GM19239 (cell line): ENCODE results near the gene CENPK.
A peak's percentile ranks its signal among the peaks of the same experiment; 100 is the strongest.
"Not testable (repeated sequence)": the region's sequence is repeated elsewhere in the genome, so short reads cannot be mapped to it uniquely, and the experiment has no call there.

Source experiments
- DNase-seq: peaks from one replicate; pipeline ENCODE4 v3.0.0; 2011; ENCODE audit warnings: low spot score; ENCODE audit not compliant: insufficient read length
- FAIRE-seq: peaks from 2 replicates; lab custom pipeline; 2011; peaks lifted over from hg19 to GRCh38; lab: Jason Lieb, UNC

CENPK gene

DNA sequence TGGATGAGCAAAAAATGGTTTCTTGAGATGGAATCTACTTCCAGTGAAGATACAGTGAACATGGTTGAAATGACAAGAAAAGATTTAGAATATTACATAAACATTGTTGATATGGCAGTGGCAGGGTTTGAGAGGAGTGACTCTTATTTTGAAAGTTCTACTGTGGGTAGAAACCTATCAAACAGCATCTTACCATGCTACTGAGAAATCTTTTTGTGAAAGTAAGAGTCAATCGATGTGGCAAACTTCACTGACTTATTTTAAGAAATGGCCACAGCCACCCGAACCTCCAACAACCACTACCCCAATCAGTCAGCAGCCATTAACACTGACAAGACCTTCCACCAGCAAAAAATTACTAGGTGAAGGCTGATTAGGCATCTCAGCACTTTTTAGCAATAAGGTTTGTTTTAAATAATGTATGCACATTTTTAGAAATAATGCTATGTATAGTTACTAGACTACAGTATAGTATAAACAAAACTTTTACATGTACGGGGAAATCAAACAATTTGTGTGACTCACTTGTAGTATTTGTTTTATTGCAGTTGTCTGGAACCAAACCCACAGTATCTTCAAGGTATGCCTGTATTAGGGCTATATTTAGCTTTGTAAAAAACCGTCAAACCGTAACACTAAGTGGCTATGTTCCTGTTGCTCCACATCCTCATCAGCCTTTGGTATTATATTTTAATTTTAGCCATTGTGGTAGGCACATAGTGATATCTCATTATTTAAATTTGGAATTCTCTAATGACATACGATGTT lies 50.6 kb downstream of the CENPK start:
- DNase-seq (no peak), FAIRE-seq (peak; percentile 21)

GRCh38 chr5:65508978-65509377 lies 54.0 kb downstream of the CENPK start:
- FAIRE-seq (no peak), DNase-seq (no peak)

- DNase-seq (no peak), FAIRE-seq (no peak)
Observed at GRCh38 chr5:65506961-65507360, 56.0 kb downstream of the CENPK start.

GRCh38 chr5:65489119-65489518 lies 73.8 kb downstream of the CENPK start:
- no peak for FAIRE-seq
- no peak for DNase-seq

DNA sequence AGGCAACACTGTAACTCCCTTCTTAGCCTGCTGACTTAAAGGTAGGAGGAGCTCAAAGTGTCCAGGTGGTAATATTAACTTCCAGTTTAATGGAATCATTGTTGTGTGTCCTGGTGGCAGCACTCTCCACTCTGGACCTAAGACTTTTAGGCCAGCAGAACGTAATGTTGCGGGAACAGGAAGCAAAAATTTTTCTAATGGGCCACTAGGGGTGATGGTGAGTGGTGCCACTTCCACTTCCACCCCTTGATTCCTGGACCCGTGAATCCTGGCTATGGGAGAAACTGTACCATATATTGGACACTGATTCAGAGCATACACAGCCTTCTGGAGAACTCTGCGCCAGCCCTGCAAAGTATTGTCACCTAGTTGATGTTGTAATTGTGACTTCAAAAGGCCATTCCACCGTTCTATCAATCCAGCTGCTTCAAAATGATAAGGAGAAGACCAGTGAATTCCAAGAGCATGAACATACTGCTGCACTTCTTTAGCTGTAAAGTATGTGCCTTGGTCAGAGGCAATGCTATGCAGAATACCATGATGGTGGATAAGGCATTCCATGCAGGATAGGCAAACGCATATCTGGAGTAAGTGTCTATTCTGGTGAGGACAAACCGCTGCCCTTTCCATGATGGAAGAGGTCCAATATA lies 74.8 kb downstream of the CENPK start:
- not testable (repeated sequence) for DNase-seq, FAIRE-seq

DNA sequence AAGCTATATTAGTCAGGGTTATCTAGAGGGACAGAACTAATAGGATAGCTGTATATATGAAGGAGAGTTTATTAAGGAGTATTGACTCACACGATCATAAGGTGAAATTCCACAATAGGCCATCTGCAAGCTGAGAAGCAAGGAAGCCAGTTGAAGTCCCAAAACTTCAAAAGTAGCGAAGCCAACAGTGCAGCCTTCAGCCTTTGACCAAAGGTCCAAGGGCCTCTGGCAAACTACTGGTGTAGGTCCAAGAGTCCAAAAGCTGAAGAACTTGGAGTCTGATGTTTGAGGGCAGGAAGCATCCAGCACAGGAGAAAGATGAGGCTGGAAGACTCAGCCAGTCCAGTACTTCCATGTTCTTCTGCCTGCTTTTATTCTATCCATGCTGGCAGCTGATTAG lies 76.2 kb downstream of the CENPK start:
- DNase-seq, FAIRE-seq: not testable (repeated sequence)

- no peak for FAIRE-seq
- no peak for DNase-seq
Observed at GRCh38 chr5:65485405-65485804, 77.6 kb downstream of the CENPK start.

DNA sequence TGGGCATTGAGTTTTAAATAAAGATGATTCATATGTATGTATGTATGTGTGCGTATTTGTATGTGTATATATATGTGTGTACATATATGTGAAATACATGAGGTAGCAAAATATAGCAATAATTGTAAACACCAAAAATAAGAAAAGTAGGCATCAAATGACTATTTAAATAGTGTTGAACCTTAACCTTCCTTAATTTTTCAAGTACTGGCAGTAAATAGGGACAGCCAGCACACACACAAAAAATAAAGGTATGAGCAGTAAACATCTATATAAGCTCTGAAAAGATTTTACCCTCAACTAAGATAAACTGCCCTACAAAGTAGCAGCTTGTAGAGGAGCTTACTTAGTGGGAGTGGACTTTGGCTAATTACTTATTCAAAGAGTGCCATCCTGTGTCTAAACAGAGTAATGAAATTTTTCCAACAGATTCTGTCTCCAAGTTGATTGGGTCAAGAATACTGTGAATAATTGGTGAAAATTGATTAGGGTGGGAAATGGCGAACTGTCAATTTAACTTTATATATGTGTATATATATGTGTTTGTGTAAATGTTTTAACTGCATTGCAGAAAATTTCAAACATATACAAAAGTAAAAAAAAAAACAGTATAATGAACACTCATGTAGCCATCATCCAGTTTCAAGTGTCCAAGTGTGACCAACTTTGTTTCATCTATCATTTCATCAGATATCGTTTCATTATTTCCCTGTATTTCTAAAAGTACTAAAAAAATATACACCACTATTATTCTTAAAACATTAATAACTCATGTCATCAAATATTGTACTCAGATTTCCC lies 79.2 kb downstream of the CENPK start:
- peak; percentile 31 for DNase-seq
- peak; percentile 74 for FAIRE-seq

- DNase-seq (no peak), FAIRE-seq (peak; percentile 82)
Observed at GRCh38 chr5:65482736-65483545, 80.0 kb downstream of the CENPK start.

DNA sequence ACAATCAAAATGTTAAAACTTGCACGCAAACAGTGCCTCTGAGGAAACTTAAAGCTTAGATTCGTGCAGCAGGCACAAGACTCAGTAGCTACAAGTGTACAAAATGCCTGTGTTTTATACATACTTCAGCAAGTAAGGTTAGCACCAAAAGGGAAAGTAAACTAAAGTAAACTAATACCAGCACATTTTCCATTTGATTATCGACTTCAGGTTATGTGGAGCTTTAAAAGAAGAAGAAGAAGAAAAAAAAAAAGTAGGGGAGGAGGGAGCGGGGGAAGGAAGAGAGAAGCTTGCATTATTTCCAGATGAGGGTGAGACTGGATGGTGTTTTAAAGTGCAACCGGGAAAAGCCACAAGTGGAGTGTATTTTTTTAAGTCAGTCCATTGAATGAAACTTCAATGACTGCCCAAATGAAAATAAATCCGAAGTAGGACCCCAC lies 80.7 kb downstream of the CENPK start:
- no peak for DNase-seq
- no peak for FAIRE-seq

- DNase-seq: peak; percentile 41
- FAIRE-seq: peak; percentile 97
Observed at GRCh38 chr5:65481635-65482295, 81.2 kb downstream of the CENPK start, which contains the start of gene ADAMTS6. ADAMTS6 (minus strand) TSS chr5:65481920; CDS start chr5:65473673, 8,247 bp downstream.

GRCh38 chr5:65481171-65481581 lies 81.8 kb downstream of the CENPK start:
- no peak for FAIRE-seq
- no peak for DNase-seq

GRCh38 chr5:65480306-65480865 lies 82.6 kb downstream of the CENPK start:
- no peak for DNase-seq
- peak; percentile 62 for FAIRE-seq

DNA sequence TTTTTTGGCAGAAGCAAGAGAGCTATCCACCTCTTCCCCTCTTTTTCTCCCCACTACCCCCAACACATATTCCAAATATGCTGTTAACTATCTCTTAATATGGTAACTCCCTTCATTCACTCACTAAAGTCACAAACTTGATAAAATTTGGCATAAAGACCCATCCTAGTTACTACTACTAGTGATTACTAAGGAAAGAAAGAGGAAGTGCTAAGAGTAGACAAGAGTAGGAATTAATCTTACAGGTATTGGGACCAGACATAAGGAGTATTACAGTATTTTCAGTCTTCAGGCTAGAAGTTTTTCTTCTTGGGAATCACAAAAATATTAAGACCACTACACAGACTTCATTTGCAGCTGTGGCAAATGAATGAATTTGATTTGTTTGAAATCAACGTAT lies 83.4 kb downstream of the CENPK start:
- DNase-seq (no peak), FAIRE-seq (no peak)

GRCh38 chr5:65478336-65478735 lies 84.6 kb downstream of the CENPK start:
- no peak for DNase-seq
- peak; percentile 8 for FAIRE-seq

GRCh38 chr5:65475895-65476294 lies 87.1 kb downstream of the CENPK start:
- FAIRE-seq (no peak), DNase-seq (no peak)

DNA sequence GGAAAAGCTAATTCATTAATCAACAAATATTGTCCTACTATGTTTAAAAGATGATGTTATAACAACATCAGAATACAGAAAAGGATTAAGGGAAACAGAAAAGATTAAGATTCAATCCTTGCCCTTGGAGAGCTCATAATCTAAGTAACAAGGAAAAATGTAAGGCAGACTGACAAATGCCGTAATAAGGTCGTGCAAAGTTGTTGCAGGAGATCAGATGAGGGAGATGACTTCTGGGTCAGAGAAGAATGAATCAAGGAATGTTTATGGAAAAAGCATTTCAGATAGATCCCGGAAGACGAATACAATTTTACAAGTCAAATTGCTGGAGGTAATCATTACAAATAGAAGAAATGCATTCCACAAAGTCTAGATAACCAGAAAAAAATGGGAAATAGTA lies 87.6 kb downstream of the CENPK start:
- DNase-seq (no peak), FAIRE-seq (no peak)

GRCh38 chr5:65474130-65474711 lies 88.7 kb downstream of the CENPK start:
- FAIRE-seq (no peak), DNase-seq (no peak)

DNA sequence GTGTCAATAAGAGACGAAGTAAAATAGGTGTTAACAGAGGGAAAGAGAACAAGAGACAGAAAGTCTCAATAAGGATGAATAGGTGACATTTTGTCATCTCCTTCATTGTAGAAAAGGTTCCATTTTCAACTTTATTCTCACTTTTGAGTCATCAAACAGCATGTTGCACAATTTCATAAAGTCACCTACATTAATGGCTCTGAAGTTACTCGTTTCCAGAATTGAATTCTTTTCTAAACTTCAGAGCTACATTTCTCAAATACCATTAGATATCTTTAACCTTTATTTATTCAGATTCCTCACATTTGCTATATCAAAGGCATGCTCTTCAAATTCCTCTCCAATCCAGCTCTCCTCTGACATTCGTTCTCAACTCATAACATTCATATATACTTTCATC lies 94.3 kb downstream of the CENPK start:
- FAIRE-seq (no peak), DNase-seq (no peak)
